ENCODE results near the gene COG7.
"Not testable (repeated sequence)": the region's sequence is repeated elsewhere in the genome, so short reads cannot be mapped to it uniquely, and the experiment has no call there.

Gene COG7

DNA sequence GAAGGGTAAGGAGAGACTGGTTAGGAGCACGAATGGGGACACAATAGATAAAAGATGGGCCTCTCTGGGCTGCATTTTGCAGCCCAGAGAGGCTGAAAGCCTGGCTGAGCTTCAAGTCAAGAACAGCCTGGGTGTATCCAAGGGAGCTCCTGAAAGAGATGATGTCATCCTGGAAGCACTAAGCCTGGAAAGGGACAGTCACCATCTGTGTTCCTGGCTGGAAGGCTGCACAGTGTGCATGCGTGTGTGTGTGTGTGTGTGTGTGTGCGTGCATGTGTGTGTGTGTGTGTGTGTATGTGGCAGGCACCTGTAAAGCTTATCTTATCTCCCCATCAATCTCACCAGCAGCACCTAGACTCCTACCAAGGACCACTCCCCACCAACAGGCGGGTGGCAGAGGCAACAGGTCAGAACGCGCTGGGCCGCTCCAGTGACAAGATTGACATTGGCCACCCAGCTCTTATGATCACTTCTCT, 44.1 kb downstream of the COG7 start:
- Histone ChIP-seq H3K4me3 (no peak overlapping the region), H3K27ac (no peak overlapping the region), H3K9me3 (replicated peaks in 1 of 11) (no peaks in the 10 kb centered on the region), H3K4me2 (no peak overlapping the region), H3K9ac (no peak overlapping the region), H3K27me3 (no peaks in the 10 kb centered on the region), H4K20me1 (peaks cover 0 to 7% (median 0%) of the 10 kb centered on the region in 11 experiments; a peak in 3 of 22 replicates), H3K36me3 (peaks cover 84 to 95% (median 91%) of the 10 kb centered on the region in 11 experiments), H3K4me1 (no peaks in the 10 kb centered on the region)
- no peak for TF ChIP-seq Cebpa-rat (IDR thresholded peaks at IDR 0.05)

DNA sequence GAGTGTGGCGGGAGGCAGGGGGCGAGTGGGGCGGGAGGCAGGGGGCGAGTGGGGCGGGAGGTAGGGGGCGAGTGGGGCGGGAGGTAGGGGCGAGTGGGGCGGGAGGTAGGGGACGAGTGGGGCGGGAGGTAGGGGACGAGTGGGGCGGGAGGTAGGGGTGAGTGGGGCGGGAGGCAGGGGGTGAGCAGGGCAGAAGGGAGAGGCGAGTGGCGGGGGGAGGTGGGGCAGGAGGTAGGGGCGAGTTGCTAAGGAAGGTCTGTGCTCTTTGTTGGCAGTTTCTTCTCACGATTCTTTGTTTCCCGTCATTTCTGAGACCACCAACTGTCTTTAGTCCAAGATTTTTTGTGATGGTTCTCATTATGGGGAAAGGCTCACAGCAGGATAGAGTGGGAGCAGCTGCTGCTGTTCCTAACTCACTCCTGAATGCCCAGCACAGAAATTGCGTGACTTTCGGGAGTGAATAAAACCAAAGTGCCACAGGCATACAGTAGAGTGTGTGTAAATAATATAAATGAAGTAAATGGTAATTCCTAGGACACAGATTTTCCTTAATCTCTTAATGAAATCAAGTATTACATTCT, 44.7 kb downstream of the COG7 start:
- H3K36me3 ChIP-seq: peaks cover 84 to 95% (median 91%) of the 10 kb centered on the region in 11 experiments
- no peaks in the 10 kb centered on the region for H3K27me3 ChIP-seq
- H4K20me1 ChIP-seq: peaks cover 0 to 7% (median 0%) of the 10 kb centered on the region in 11 experiments; a peak in 3 of 22 replicates
- no peaks in the 10 kb centered on the region for H3K9me3 ChIP-seq (replicated peaks in 1 of 11)
- TF ChIP-seq Cebpa-rat (IDR thresholded peaks at IDR 0.05): no peak
- no peaks in the 10 kb centered on the region for H3K4me1 ChIP-seq
- no peak overlapping the region for H3K4me2 ChIP-seq
- H3K4me3 ChIP-seq: no peak overlapping the region
- no peak overlapping the region for H3K27ac ChIP-seq
- no peak overlapping the region for H3K9ac ChIP-seq

DNA sequence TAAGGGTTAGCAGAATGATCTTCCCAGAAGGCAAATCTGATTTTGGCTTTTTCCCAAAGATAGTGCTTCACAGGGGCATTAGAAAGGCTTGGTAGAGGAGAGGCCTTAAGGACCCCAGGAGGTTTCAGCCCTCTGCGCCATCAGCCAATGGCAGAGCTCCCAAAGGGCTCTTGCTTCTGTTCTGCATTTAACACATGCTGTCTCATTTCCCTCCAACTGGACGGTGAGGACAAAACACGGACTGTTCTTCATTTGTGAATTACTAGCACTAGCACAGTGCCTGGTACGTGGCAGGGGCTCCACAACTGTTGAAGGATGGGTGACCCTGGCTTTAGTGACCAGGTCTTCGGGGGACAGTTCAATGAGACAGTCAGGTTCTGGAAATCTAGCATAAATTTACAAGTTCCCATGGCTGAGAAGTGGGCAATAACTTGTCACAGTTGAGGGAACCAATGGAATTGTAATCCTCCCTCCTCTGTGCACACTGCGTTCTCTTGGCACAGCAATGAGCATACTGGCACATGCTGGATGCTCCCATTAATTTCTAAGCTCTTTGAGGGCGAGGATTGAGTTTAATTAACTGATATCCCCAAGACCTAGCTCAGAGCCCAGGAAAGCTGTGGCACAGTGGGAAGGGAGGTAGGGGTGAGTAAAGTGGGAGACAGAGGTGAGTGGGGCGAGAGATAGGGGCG, 45.4 kb downstream of the COG7 start:
- no peak overlapping the region for H3K4me3 ChIP-seq
- no peaks in the 10 kb centered on the region for H3K4me1 ChIP-seq
- H3K9me3 ChIP-seq (replicated peaks in 1 of 11): no peaks in the 10 kb centered on the region
- no peak overlapping the region for H3K27ac ChIP-seq
- no peaks in the 10 kb centered on the region for H3K27me3 ChIP-seq
- TF ChIP-seq Cebpa-rat (IDR thresholded peaks at IDR 0.05): no peak
- no peak overlapping the region for H3K9ac ChIP-seq
- H3K36me3 ChIP-seq: peaks cover 84 to 95% (median 91%) of the 10 kb centered on the region in 11 experiments
- H3K4me2 ChIP-seq: no peak overlapping the region
- peaks cover 0 to 7% (median 0%) of the 10 kb centered on the region in 11 experiments; a peak in 3 of 22 replicates for H4K20me1 ChIP-seq

DNA sequence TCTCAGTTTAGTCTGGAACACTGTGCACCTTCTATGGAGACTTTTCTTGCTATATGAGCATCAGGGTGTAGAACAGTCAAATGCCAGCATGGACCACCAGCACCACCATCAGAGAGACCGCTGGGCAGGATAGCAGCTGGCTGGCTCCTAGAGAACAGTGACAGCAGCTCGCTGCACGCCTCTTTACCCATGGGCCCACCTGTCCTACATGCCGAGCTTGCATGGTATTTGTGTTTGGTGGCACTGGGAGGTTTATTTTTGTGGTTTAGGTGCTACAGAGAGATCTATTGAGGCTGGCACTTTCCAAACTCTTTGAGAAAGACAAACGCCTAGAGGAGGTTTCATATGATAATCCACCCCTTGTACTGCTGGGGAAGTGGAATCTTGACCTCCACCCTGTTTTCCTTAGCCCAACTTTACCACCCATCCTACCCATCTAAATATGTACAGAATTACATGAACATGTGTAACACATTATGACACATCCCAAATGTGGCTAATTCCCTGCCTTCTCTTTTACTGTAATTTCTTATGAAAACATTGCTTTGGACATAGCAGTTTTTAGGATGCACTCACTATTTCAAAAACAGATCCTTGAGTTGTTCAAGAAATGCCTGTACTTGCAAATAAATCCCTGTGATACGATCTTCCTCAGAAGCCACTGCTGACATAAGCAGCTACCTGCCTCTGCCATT, 46.3 kb downstream of the COG7 start:
- Histone ChIP-seq H3K4me3 (no peak overlapping the region), H3K4me2 (no peak overlapping the region), H3K4me1 (no peaks in the 10 kb centered on the region), H3K9ac (no peak overlapping the region), H4K20me1 (peaks cover 0 to 7% (median 0%) of the 10 kb centered on the region in 11 experiments; a peak in 3 of 22 replicates), H3K27me3 (no peaks in the 10 kb centered on the region), H3K9me3 (replicated peaks in 1 of 11) (no peaks in the 10 kb centered on the region), H3K27ac (no peak overlapping the region), H3K36me3 (peaks cover 82 to 95% (median 91%) of the 10 kb centered on the region in 11 experiments)
- no peak for TF ChIP-seq Cebpa-rat (IDR thresholded peaks at IDR 0.05)

DNA sequence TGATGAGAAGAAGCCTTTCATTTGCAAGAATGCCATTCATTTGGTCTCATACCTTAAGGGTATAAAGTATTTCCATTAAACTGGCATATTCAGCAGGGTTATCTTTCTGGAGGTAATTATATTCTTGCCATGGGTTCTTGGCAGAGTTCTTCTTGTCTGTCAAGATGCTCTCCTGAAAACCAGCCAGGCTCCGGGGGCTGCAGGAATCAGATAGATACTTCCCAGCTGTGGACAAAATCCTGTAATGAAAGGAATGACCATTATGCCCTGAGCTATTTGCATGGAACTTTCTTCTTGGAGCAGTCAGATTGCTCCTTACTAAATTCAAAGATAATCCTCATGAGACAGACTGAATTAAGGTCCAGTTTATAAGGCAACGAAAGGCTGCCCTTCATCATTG, 47.0 kb downstream of the COG7 start:
- TF ChIP-seq Cebpa-rat (IDR thresholded peaks at IDR 0.05): no peak
- no peaks in the 10 kb centered on the region for H3K27me3 ChIP-seq
- H3K4me1 ChIP-seq: no peaks in the 10 kb centered on the region
- H4K20me1 ChIP-seq: peaks cover 0 to 7% (median 0%) of the 10 kb centered on the region in 11 experiments; a peak in 3 of 22 replicates
- no peaks in the 10 kb centered on the region for H3K9me3 ChIP-seq (replicated peaks in 1 of 11)
- peaks cover 82 to 95% (median 91%) of the 10 kb centered on the region in 11 experiments for H3K36me3 ChIP-seq
- H3K27ac ChIP-seq: no peak overlapping the region
- H3K4me2 ChIP-seq: no peak overlapping the region
- H3K4me3 ChIP-seq: no peak overlapping the region
- H3K9ac ChIP-seq: no peak overlapping the region

DNA sequence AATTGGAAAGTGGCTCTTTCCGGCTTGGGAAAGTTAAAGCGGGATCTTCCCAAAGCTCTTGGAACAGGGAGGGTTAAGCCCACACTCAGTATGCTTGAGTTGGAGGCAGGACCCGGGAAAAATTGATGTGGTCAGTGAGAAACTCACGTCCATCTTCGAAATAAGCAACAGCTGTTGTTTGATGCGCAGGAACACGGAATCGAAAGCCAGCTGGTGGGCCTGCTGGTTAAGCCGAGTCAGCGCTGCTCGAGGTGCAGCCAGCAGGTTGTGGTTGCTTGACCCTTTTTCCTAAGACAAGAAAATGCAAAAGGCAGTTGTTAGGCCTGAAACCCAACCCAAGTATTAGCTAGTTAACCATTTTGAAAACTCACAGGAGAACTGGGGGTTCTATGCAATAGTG, 49.4 kb downstream of the COG7 start:
- no peak overlapping the region for H3K4me3 ChIP-seq

DNA sequence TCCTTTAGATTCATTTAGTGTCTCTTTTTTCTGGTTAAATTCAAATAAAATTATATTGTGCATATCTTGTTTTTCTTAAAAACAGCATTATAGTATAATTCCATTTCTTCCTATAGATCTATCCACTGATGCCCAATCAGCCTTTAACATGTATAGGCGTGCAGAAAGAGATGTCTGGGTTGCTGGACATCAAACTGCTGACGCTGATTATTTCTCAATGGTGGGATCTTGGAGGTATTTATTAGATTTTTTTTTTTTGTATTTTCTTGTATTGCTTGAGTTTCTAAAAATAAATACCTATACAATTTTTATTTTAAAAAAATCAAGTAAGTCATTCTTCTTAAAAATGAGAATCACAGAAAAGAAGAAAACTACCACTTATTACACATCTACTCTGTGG, 50.9 kb downstream of the COG7 start:
- H3K4me3 ChIP-seq: no peak overlapping the region
- no peak for TF ChIP-seq Cebpa-rat (IDR thresholded peaks at IDR 0.05)
- H3K9me3 ChIP-seq (replicated peaks in 1 of 11): no peaks in the 10 kb centered on the region
- H4K20me1 ChIP-seq: no peaks in the 10 kb centered on the region; a peak in 1 of 22 replicates
- H3K4me1 ChIP-seq: no peaks in the 10 kb centered on the region
- H3K9ac ChIP-seq: no peak overlapping the region
- no peaks in the 10 kb centered on the region for H3K27me3 ChIP-seq
- peaks cover 97 to 100% (median 99%) of the 10 kb centered on the region in 11 experiments for H3K36me3 ChIP-seq
- no peak overlapping the region for H3K4me2 ChIP-seq
- no peak overlapping the region for H3K27ac ChIP-seq

More for the DNA sequence above, 49.4 kb downstream of the COG7 start:
- no peaks in the 10 kb centered on the region for H3K27me3 ChIP-seq
- H3K9ac ChIP-seq: no peak overlapping the region
- H3K4me1 ChIP-seq: no peaks in the 10 kb centered on the region
- no peak for TF ChIP-seq Cebpa-rat (IDR thresholded peaks at IDR 0.05)
- no peaks in the 10 kb centered on the region for H3K9me3 ChIP-seq (replicated peaks in 1 of 11)
- H3K27ac ChIP-seq: no peak overlapping the region
- peaks cover 91 to 95% (median 93%) of the 10 kb centered on the region in 11 experiments for H3K36me3 ChIP-seq
- no peak overlapping the region for H3K4me2 ChIP-seq
- no peaks in the 10 kb centered on the region; a peak in 1 of 22 replicates for H4K20me1 ChIP-seq

DNA sequence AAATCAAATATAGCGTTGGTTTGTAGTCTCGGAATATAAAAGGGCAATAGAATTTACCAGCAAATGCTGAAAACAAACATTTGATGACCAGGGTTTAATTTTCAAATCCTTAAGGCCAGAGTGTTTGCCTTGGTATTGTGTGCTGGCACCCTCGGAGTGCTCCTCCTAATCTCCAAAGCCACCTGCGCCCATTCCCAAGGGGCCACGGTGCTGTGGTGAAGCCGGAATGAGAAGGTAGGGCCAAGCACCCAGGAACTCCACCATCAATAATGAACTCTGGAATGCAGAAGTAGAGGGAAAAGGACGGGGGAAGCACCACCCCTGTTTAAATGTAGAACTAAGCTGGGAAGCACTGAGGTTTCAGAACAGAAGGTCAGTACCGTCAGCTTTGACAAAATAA, 51.9 kb downstream of the COG7 start:
- Histone ChIP-seq H3K27me3 (no peaks in the 10 kb centered on the region), H3K27ac (no peak overlapping the region), H3K9ac (no peak overlapping the region), H4K20me1 (no peaks in the 10 kb centered on the region; a peak in 1 of 22 replicates), H3K4me1 (no peaks in the 10 kb centered on the region), H3K36me3 (peaks cover 95 to 100% (median 98%) of the 10 kb centered on the region in 11 experiments), H3K4me3 (no peak overlapping the region), H3K4me2 (no peak overlapping the region), H3K9me3 (replicated peaks in 1 of 11) (no peaks in the 10 kb centered on the region)
- TF ChIP-seq Cebpa-rat (IDR thresholded peaks at IDR 0.05): no peak

DNA sequence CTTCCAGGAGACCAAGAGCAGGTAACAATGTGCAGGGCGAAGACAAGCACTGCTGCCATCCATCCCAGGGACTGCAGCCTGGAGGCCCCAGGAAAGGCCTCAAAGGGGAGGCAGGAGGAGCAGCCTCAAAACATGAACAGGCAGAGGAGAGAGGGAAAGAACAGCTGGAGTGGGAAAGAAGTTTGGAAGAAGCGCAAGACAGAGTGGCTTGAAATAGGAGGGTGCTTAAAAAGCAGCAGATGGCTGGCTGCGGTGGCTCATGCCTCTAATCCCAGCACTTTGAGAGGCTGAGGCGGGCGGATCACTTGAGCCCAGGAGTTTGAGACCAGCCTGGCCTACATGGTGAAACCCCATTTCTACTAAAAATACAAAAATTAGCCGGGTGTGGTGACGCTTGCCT, 52.5 kb downstream of the COG7 start:
- not testable (repeated sequence) for H3K27ac ChIP-seq; H4K20me1 ChIP-seq; H3K4me1 ChIP-seq; H3K9me3 ChIP-seq (replicated peaks in 1 of 11); H3K4me3 ChIP-seq; H3K27me3 ChIP-seq; H3K4me2 ChIP-seq; H3K9ac ChIP-seq
- peaks cover 95 to 100% (median 98%) of the 10 kb centered on the region in 11 experiments for H3K36me3 ChIP-seq

Measured in BLaER1 treated with 17β-estradiol and CSF1 and Interleukin-3, amounts not matched to agents 10 nM and 100 nM (cell line).